Measurements from ENCODE around the gene AHCYL1. TPM values are rescaled to one million over a fixed set of nuclear protein-coding genes. Genes with fewer than 3 reads are reported as not detected.

Gene AHCYL1
- total and polyA plus RNA-seq, 10 donors, result 16.2 to 65.3 (median 50.0) TPM

GRCh38 chr1:109985247-109986053, 885 bp downstream of the AHCYL1 start:
- Histone ChIP-seq H3K4me3 (peak overlapping the region; percentile 61 to 78 (median 68)), H3K4me1 (peaks cover 25 to 74% (median 57%) of the 10 kb centered on the region in 6 donors), H3K27me3 (replicated peaks in 1 of 7) (no peaks in the 10 kb centered on the region), H3K9me3 (no peaks in the 10 kb centered on the region), H3K36me3 (peaks cover 0 to 16% (median 0%) of the 10 kb centered on the region in 6 donors), H3K27ac (peak overlapping the region; percentile 91 to 96 (median 95))
- no peak for DNase-seq
- 9 to 24% (median 15%) methylated on average over 13 to 22 of the region's 22 CpGs for WGBS, 5 donors
- TF ChIP-seq CTCF (IDR thresholded peaks at IDR 0.05 in 8 of 11, conservative IDR thresholded peaks at IDR 0.05 in 3 of 11), result no peak
- no peak for TF ChIP-seq POLR2A (IDR thresholded peaks at IDR 0.05)
- no peak for TF ChIP-seq POLR2AphosphoS5 (IDR thresholded peaks at IDR 0.05)
- intact Hi-C loops (cut with DNase I; ENCODE audit: low total_unique reads), result loop anchor here (2.0 to 10.0 kb wide), 3 partner anchors 209 to 441 kb away; partner anchors contain the start of gene GNAI3

GRCh38 chr1:109986054-109986444, 1.5 kb downstream of the AHCYL1 start:
- Histone ChIP-seq H3K4me1 (peaks cover 25 to 75% (median 61%) of the 10 kb centered on the region in 6 donors), H3K27me3 (replicated peaks in 1 of 7) (no peaks in the 10 kb centered on the region), H3K9me3 (no peaks in the 10 kb centered on the region), H3K36me3 (peaks cover 0 to 16% (median 0%) of the 10 kb centered on the region in 6 donors), H3K27ac (peak overlapping the region in 4 of 8 donors; percentile 91 to 96 (median 94)), H3K4me3 (peak overlapping the region in 6 of 8 donors; percentile 61 to 77 (median 67))
- intact Hi-C loops (cut with DNase I; ENCODE audit: low total_unique reads), result loop anchor here (10.0 kb wide), 2 partner anchors 341 to 441 kb away; partner anchors contain the start of gene GNAI3
- TF ChIP-seq POLR2AphosphoS5 (IDR thresholded peaks at IDR 0.05), result no peak
- TF ChIP-seq CTCF (IDR thresholded peaks at IDR 0.05 in 8 of 11, conservative IDR thresholded peaks at IDR 0.05 in 3 of 11), result no peak
- no peak for TF ChIP-seq POLR2A (IDR thresholded peaks at IDR 0.05)
- no peak for DNase-seq
- WGBS, 5 donors, result 86 to 97% (median 90%) methylated on average over 3 of the region's 3 CpGs

- intact Hi-C loops (cut with DNase I; ENCODE audit: low total_unique reads), result loop anchor here (10.0 kb wide), 2 partner anchors 344 to 444 kb away; partner anchors contain the start of gene GNAI3
- Histone ChIP-seq H3K4me3 (no peak overlapping the region), H3K27ac (no peak overlapping the region), H3K27me3 (replicated peaks in 1 of 7) (no peaks in the 10 kb centered on the region), H3K36me3 (peaks cover 0 to 22% (median 0%) of the 10 kb centered on the region in 6 donors), H3K4me1 (peaks cover 25 to 91% (median 65%) of the 10 kb centered on the region in 6 donors), H3K9me3 (no peaks in the 10 kb centered on the region)
- DNase-seq, result no peak
- WGBS, 5 donors, result 87 to 96% (median 94%) methylated on average over 3 of the region's 3 CpGs
- TF ChIP-seq CTCF (IDR thresholded peaks at IDR 0.05 in 8 of 11, conservative IDR thresholded peaks at IDR 0.05 in 3 of 11) (no peak), POLR2A (IDR thresholded peaks at IDR 0.05) (no peak), POLR2AphosphoS5 (IDR thresholded peaks at IDR 0.05) (no peak)
These were observed 3.9 kb downstream of the AHCYL1 start for GRCh38 chr1:109988349-109988914.
